Gastrocnemius medialis (tissue), 4 donors: ENCODE results near the gene OCLN.

Experiments
- POLR2A ChIP-seq, 2 donors: fragments of 450-650 bp; IDR thresholded peaks; one replicate each; pipeline ENCODE4 v1.6.1; 2017; ENCODE audit warnings: antibody characterized with exemption in 2 of 2, mild to moderate bottlenecking in 2 of 2, moderate library complexity in 2 of 2
- TF ChIP-seq, protein P1 (sequence below), 5 experiments: fragments of 450-650 bp in 3 of 5; fragments of 200-600 bp in 2 of 5; sonication (generic) in 2 of 5; IDR thresholded peaks in 4 of 5; conservative IDR thresholded peaks in 1 of 5; 1 replicate in 4 of 5; 2 replicates in 1 of 5; pipeline ENCODE4 v1.5.1; 2016 to 2019; ENCODE audit warnings: antibody characterized with exemption in 5 of 5, mild to moderate bottlenecking in 3 of 5, moderate library complexity in 3 of 5

DNA sequence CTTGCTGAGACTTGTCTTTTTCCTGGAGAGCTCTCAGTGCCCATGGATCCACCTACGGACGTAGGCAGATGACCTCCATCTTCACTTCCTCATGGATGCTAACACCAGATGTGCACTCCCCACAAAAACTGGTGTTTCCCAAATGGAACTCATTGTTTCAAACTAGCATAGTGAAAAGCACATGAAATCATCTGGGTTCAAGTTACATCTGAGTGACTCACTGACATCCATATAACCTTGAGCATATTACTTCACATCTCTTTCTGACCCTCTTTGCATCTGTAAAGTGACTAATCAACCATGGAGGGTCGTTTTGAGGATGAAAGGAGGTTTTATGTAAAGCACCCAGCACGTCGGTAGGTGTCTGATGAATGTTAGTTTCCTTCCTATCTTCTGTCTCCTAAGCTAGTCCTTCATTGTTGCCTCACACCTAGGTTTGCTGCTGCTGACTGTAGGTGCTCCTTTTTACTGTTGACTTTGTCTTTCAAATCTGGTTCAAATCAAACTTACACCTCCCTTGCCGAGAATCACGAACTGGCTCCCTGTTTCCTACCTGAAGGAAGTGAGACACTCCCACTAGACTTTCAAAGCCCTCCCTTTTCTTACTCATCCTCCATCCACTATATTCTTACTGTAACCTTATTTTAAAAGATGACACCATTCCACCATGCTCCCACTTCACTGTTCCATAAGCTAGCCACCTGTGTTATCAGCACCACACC is 10.3 kb downstream of the OCLN start:
- no peak for TF ChIP-seq POLR2A (IDR thresholded peaks at IDR 0.05)
- TF ChIP-seq, protein P1, sequence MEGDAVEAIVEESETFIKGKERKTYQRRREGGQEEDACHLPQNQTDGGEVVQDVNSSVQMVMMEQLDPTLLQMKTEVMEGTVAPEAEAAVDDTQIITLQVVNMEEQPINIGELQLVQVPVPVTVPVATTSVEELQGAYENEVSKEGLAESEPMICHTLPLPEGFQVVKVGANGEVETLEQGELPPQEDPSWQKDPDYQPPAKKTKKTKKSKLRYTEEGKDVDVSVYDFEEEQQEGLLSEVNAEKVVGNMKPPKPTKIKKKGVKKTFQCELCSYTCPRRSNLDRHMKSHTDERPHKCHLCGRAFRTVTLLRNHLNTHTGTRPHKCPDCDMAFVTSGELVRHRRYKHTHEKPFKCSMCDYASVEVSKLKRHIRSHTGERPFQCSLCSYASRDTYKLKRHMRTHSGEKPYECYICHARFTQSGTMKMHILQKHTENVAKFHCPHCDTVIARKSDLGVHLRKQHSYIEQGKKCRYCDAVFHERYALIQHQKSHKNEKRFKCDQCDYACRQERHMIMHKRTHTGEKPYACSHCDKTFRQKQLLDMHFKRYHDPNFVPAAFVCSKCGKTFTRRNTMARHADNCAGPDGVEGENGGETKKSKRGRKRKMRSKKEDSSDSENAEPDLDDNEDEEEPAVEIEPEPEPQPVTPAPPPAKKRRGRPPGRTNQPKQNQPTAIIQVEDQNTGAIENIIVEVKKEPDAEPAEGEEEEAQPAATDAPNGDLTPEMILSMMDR (IDR thresholded peaks at IDR 0.05 in 4 of 5, conservative IDR thresholded peaks at IDR 0.05 in 1 of 5), result no peak
